Measurements from ENCODE around the gene MYCN.

MYCN gene

GRCh38 chr2:15931319-15931890 lies 8.9 kb upstream of the MYCN start:
- H3K36me3 ChIP-seq (ENCODE audit: insufficient read depth, low read length): no peaks in the 10 kb centered on the region
- peaks cover 6% of the 10 kb centered on the region; the same call in 1 of the 2 replicates for H3K4me1 ChIP-seq (ENCODE audit: insufficient read depth, low read length)
- no peaks in the 10 kb centered on the region; the same call in 1 of the 2 replicates for H3K9me3 ChIP-seq (ENCODE audit: control insufficient read depth, insufficient read depth, low read length)
- H3K9ac ChIP-seq (ENCODE audit: low read depth, low read length): no peak overlapping the region

GRCh38 chr2:15931950-15932349 lies 8.4 kb upstream of the MYCN start:
- Histone ChIP-seq H3K36me3 (ENCODE audit: insufficient read depth, low read length) (no peaks in the 10 kb centered on the region), H3K4me1 (ENCODE audit: insufficient read depth, low read length) (peaks cover 12% of the 10 kb centered on the region), H3K9ac (ENCODE audit: low read depth, low read length) (no peak overlapping the region), H3K9me3 (ENCODE audit: control insufficient read depth, insufficient read depth, low read length) (no peaks in the 10 kb centered on the region; the same call in 1 of the 2 replicates)

- Histone ChIP-seq H3K36me3 (ENCODE audit: insufficient read depth, low read length) (no peaks in the 10 kb centered on the region), H3K9ac (ENCODE audit: low read depth, low read length) (no peak overlapping the region), H3K9me3 (ENCODE audit: control insufficient read depth, insufficient read depth, low read length) (no peaks in the 10 kb centered on the region; the same call in 1 of the 2 replicates), H3K4me1 (ENCODE audit: insufficient read depth, low read length) (peaks cover 15% of the 10 kb centered on the region)
Observed at GRCh38 chr2:15932394-15933183, 7.8 kb upstream of the MYCN start.

GRCh38 chr2:15933184-15933845 lies 7.0 kb upstream of the MYCN start:
- no peaks in the 10 kb centered on the region for H3K36me3 ChIP-seq (ENCODE audit: insufficient read depth, low read length)
- H3K9me3 ChIP-seq (ENCODE audit: control insufficient read depth, insufficient read depth, low read length): no peaks in the 10 kb centered on the region; the same call in 1 of the 2 replicates
- H3K9ac ChIP-seq (ENCODE audit: low read depth, low read length): no peak overlapping the region
- peaks cover 20% of the 10 kb centered on the region for H3K4me1 ChIP-seq (ENCODE audit: insufficient read depth, low read length)

- H3K9ac ChIP-seq (ENCODE audit: low read depth, low read length): no peak overlapping the region
- no peaks in the 10 kb centered on the region for H3K36me3 ChIP-seq (ENCODE audit: insufficient read depth, low read length)
- peaks cover 26% of the 10 kb centered on the region for H3K4me1 ChIP-seq (ENCODE audit: insufficient read depth, low read length)
Observed at GRCh38 chr2:15934291-15934945, 5.9 kb upstream of the MYCN start.

GRCh38 chr2:15935189-15935588 lies 5.2 kb upstream of the MYCN start:
- H3K4me1 ChIP-seq (ENCODE audit: insufficient read depth, low read length): peaks cover 26% of the 10 kb centered on the region
- H3K9ac ChIP-seq (ENCODE audit: low read depth, low read length): no peak overlapping the region
- no peaks in the 10 kb centered on the region; the same call in 1 of the 2 replicates for H3K9me3 ChIP-seq (ENCODE audit: control insufficient read depth, insufficient read depth, low read length)
- no peaks in the 10 kb centered on the region for H3K36me3 ChIP-seq (ENCODE audit: insufficient read depth, low read length)

More at GRCh38 chr2:15934291-15934945, 5.9 kb upstream of the MYCN start:
- no peaks in the 10 kb centered on the region; the same call in 1 of the 2 replicates for H3K9me3 ChIP-seq (ENCODE audit: control insufficient read depth, insufficient read depth, low read length)

- H3K36me3 ChIP-seq (ENCODE audit: insufficient read depth, low read length): no peaks in the 10 kb centered on the region
- no peaks in the 10 kb centered on the region; the same call in 1 of the 2 replicates for H3K9me3 ChIP-seq (ENCODE audit: control insufficient read depth, insufficient read depth, low read length)
- no peak overlapping the region for H3K9ac ChIP-seq (ENCODE audit: low read depth, low read length)
- peaks cover 26% of the 10 kb centered on the region for H3K4me1 ChIP-seq (ENCODE audit: insufficient read depth, low read length)
Observed at GRCh38 chr2:15935675-15936074, 4.7 kb upstream of the MYCN start.

- H3K9ac ChIP-seq (ENCODE audit: low read depth, low read length): no peak overlapping the region
- H3K36me3 ChIP-seq (ENCODE audit: insufficient read depth, low read length): no peaks in the 10 kb centered on the region
- H3K9me3 ChIP-seq (ENCODE audit: control insufficient read depth, insufficient read depth, low read length): no peaks in the 10 kb centered on the region
- peaks cover 26% of the 10 kb centered on the region for H3K4me1 ChIP-seq (ENCODE audit: insufficient read depth, low read length)
Observed at GRCh38 chr2:15936277-15937104, 3.9 kb upstream of the MYCN start.

- H3K36me3 ChIP-seq (ENCODE audit: insufficient read depth, low read length): no peaks in the 10 kb centered on the region
- H3K4me1 ChIP-seq (ENCODE audit: insufficient read depth, low read length): peaks cover 26% of the 10 kb centered on the region
- no peaks in the 10 kb centered on the region for H3K9me3 ChIP-seq (ENCODE audit: control insufficient read depth, insufficient read depth, low read length)
- H3K9ac ChIP-seq (ENCODE audit: low read depth, low read length): no peak overlapping the region
Observed at GRCh38 chr2:15937105-15937881, 3.1 kb upstream of the MYCN start.

GRCh38 chr2:15937882-15938802 lies 2.2 kb upstream of the MYCN start:
- Histone ChIP-seq H3K4me1 (ENCODE audit: insufficient read depth, low read length) (peaks cover 26% of the 10 kb centered on the region), H3K9me3 (ENCODE audit: control insufficient read depth, insufficient read depth, low read length) (no peaks in the 10 kb centered on the region), H3K36me3 (ENCODE audit: insufficient read depth, low read length) (no peaks in the 10 kb centered on the region), H3K9ac (ENCODE audit: low read depth, low read length) (no peak overlapping the region)

- H3K9me3 ChIP-seq (ENCODE audit: control insufficient read depth, insufficient read depth, low read length): no peaks in the 10 kb centered on the region
- H3K9ac ChIP-seq (ENCODE audit: low read depth, low read length): peak overlapping the region; percentile 83
- H3K36me3 ChIP-seq (ENCODE audit: insufficient read depth, low read length): no peaks in the 10 kb centered on the region
- H3K4me1 ChIP-seq (ENCODE audit: insufficient read depth, low read length): peaks cover 24% of the 10 kb centered on the region
Observed at GRCh38 chr2:15938803-15939555, 1.4 kb upstream of the MYCN start.

- Histone ChIP-seq H3K9ac (ENCODE audit: low read depth, low read length) (peak overlapping the region; percentile 83), H3K36me3 (ENCODE audit: insufficient read depth, low read length) (no peaks in the 10 kb centered on the region; the same call in 1 of the 2 replicates), H3K9me3 (ENCODE audit: control insufficient read depth, insufficient read depth, low read length) (no peaks in the 10 kb centered on the region), H3K4me1 (ENCODE audit: insufficient read depth, low read length) (peaks cover 29% of the 10 kb centered on the region)
Observed at GRCh38 chr2:15939556-15939853, 845 bp upstream of the MYCN start.

Data from ES-I3 (cell line).